Uterus (tissue), 4 donors: ENCODE results near the gene SLC25A12. TPM values are rescaled to one million over a fixed set of nuclear protein-coding genes. Genes with fewer than 3 reads are reported as not detected.

Experiments
- DNase-seq, 2 donors: peaks; one replicate each; pipeline ENCODE4 v3.0.0-alpha.2; 2019 to 2020
- H3K27ac ChIP-seq, 2 donors: fragments of 200-600 bp; sonication (generic); 1 replicate in 1 of 2; 2 replicates in 1 of 2; pipeline ENCODE4 v1.5.1; 2016 to 2018
- H3K27me3 ChIP-seq, 2 donors: fragments of 200-600 bp; sonication (generic); one replicate each; pipeline ENCODE4 v1.5.1; 2018 to 2019; ENCODE audit warnings: control low read depth in 1 of 2
- H3K36me3 ChIP-seq, 2 donors: fragments of 200-600 bp; sonication (generic); one replicate each; pipeline ENCODE4 v1.5.1; 2019; ENCODE audit warnings: control low read depth in 1 of 2
- H3K4me1 ChIP-seq, 2 donors: fragments of 200-600 bp; sonication (generic); one replicate each; pipeline ENCODE4 v1.5.1; 2018 to 2019; ENCODE audit warnings: control low read depth in 1 of 2
- H3K4me3 ChIP-seq, 2 donors: fragments of 200-600 bp; sonication (generic); 1 replicate in 1 of 2; 2 replicates in 1 of 2; pipeline ENCODE4 v1.5.1; 2018 to 2019; ENCODE audit warnings: mild to moderate bottlenecking in 1 of 2
- H3K9me3 ChIP-seq, 2 donors: fragments of 200-600 bp; sonication (generic); one replicate each; pipeline ENCODE4 v1.5.1; 2019; ENCODE audit warnings: control low read depth in 1 of 2
- CTCF ChIP-seq, 4 experiments: fragments of 200-600 bp in 2 of 4; fragments of 450-650 bp in 2 of 4; sonication (generic) in 2 of 4; IDR thresholded peaks; one replicate each; pipeline ENCODE4 v1.5.1; 2016 to 2019; ENCODE audit warnings: antibody characterized with exemption in 4 of 4, mild to moderate bottlenecking in 2 of 4, moderate library complexity in 1 of 4
- POLR2A ChIP-seq, 2 donors: fragments of 450-650 bp; IDR thresholded peaks; one replicate each; pipeline ENCODE4 v1.6.1; 2016; ENCODE audit warnings: antibody characterized with exemption in 2 of 2, mild to moderate bottlenecking in 1 of 2, moderate library complexity in 1 of 2
- intact Hi-C: fragments of 100-400 bp; cut with DNase I; formaldehyde crosslinking; loops from one replicate; pipeline ENCODE4 v1.15.1; 2023; ENCODE audit warnings: low total_unique reads
- total RNA-seq, 4 donors: library from RNA; depleted of rRNA in 3 of 4; stranded (reverse); fragments of >200 nt in 3 of 4; gene quantifications; one replicate each; pipeline versions ENCODE4 v1.1.0 to v1.2.4, GENCODE V29; 2014 to 2023
- donor health status: DM: yes; HTN: yes; CAD: no.

SLC25A12 gene
- total RNA-seq, 4 donors from 2014 or later, result 25.9 to 69.4 (median 35.3) TPM

GRCh38 chr2:171895786-171896185 is 1.7 kb upstream of the SLC25A12 start:
- H3K36me3 ChIP-seq, result no peaks in the 10 kb centered on the region
- intact Hi-C loops, result no loop called here
- no peak overlapping the region for H3K27ac ChIP-seq
- DNase-seq, result no peak
- no peaks in the 10 kb centered on the region for H3K9me3 ChIP-seq
- H3K27me3 ChIP-seq, result no peaks in the 10 kb centered on the region
- no peaks in the 10 kb centered on the region for H3K4me1 ChIP-seq
- no peak overlapping the region for H3K4me3 ChIP-seq
- TF ChIP-seq CTCF (IDR thresholded peaks at IDR 0.05) (no peak), POLR2A (IDR thresholded peaks at IDR 0.05) (no peak)

- Histone ChIP-seq H3K27ac (peak overlapping the region; percentile 66 to 73), H3K4me3 (peak overlapping the region; percentile 77 to 81), H3K4me1 (no peaks in the 10 kb centered on the region), H3K9me3 (no peaks in the 10 kb centered on the region), H3K27me3 (no peaks in the 10 kb centered on the region), H3K36me3 (no peaks in the 10 kb centered on the region)
- intact Hi-C loops, result no loop called here
- no peak for DNase-seq
- TF ChIP-seq POLR2A (IDR thresholded peaks at IDR 0.05) (no peak), CTCF (IDR thresholded peaks at IDR 0.05) (no peak)
Measured at GRCh38 chr2:171894612-171894947, 536 bp upstream of the SLC25A12 start.

- Histone ChIP-seq H3K4me1 (no peaks in the 10 kb centered on the region), H3K36me3 (peaks cover 0 to 2% of the 10 kb centered on the region in 2 donors), H3K9me3 (no peaks in the 10 kb centered on the region), H3K27ac (peak overlapping the region; percentile 66 to 73), H3K4me3 (peak overlapping the region; percentile 77 to 81), H3K27me3 (no peaks in the 10 kb centered on the region)
- DNase-seq, result no peak
- TF ChIP-seq POLR2A (IDR thresholded peaks at IDR 0.05) (no peak), CTCF (IDR thresholded peaks at IDR 0.05) (no peak)
- intact Hi-C loops, result no loop called here
Measured at GRCh38 chr2:171893196-171893823, 734 bp downstream of the SLC25A12 start.

- intact Hi-C loops, result no loop called here
- no peak for TF ChIP-seq CTCF (IDR thresholded peaks at IDR 0.05)
- no peak for TF ChIP-seq POLR2A (IDR thresholded peaks at IDR 0.05)
- no peak overlapping the region for H3K4me3 ChIP-seq
Measured at GRCh38 chr2:171889808-171890207, 4.2 kb downstream of the SLC25A12 start.

GRCh38 chr2:171889333-171889732 is 4.7 kb downstream of the SLC25A12 start:
- Histone ChIP-seq H3K4me1 (no peaks in the 10 kb centered on the region), H3K36me3 (peaks cover 0 to 2% of the 10 kb centered on the region in 2 donors), H3K27me3 (no peaks in the 10 kb centered on the region), H3K27ac (no peak overlapping the region), H3K9me3 (no peaks in the 10 kb centered on the region), H3K4me3 (no peak overlapping the region)
- no peak for TF ChIP-seq POLR2A (IDR thresholded peaks at IDR 0.05)
- no peak for TF ChIP-seq CTCF (IDR thresholded peaks at IDR 0.05)
- DNase-seq, result no peak
- intact Hi-C loops, result no loop called here

More at GRCh38 chr2:171889808-171890207, 4.2 kb downstream of the SLC25A12 start:
- no peak for DNase-seq
- Histone ChIP-seq H3K4me1 (no peaks in the 10 kb centered on the region), H3K36me3 (peaks cover 0 to 2% of the 10 kb centered on the region in 2 donors), H3K27ac (no peak overlapping the region), H3K9me3 (no peaks in the 10 kb centered on the region), H3K27me3 (no peaks in the 10 kb centered on the region)
